HG02981 (cell line): ENCODE measurements around the gene DPYD.
"Not testable (repeated sequence)": the region's sequence is repeated elsewhere in the genome, so short reads cannot be mapped to it uniquely, and the experiment has no call there.

Source experiments
- ATAC-seq: cut with Tn5 transposase; IDR thresholded peaks from one replicate; pipeline ENCODE4 v1.9.1; 2021; ENCODE audit warnings: mild to moderate bottlenecking, moderate library complexity; ENCODE audit not compliant: unreplicated experiment

DPYD gene

DNA sequence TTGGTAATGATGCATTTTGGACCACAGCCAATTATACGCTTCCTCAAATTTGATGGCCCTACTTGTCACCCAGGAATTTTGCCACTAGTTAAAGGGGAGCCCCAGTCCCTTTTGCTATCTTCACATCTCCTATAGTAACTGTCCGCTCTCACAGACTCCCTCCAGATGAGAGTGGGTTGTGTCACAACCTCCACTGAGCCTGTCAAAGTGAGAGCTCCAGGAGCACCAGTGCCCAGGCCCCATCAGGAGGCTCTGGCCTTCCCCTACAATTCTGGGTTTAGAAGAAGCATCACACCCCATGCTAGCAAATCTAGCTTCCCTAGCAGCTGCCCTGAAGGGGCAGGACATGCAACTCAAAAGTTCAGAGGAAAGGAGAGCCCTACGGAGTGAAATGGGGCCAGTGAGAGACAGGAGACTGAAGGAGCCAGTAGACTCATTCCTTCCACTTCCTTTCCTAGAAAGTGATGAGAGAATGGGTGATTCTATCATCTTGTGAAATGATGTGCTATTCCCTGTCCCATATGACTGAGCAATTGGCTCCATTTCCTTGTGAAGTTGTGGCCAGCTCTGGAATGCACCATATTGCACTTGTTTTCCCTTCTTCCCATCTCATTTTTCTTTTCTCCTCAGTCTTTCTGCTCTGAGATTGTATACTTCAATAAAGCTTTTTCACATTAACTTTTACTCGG is 541.3 kb downstream of the DPYD start:
- no peak for ATAC-seq

DNA sequence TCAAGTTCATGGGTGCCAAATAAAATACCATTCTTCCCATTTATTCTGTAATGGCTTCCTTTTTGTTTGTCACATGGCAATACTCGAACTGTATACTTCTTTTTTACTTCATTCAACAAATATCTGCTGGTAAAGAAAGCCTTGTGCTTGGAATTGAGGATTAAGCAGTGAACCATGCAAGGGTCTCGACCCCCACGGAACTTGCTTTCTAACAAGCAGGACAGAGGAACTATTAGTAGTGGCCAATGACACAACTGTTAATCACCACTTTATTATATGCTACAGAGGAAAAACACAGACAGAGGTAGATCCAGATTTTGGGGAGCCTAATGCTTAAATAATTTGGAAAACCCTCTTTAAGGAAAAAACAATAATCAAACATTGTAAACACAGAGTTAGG is 542.2 kb downstream of the DPYD start:
- ATAC-seq, result no peak

DNA sequence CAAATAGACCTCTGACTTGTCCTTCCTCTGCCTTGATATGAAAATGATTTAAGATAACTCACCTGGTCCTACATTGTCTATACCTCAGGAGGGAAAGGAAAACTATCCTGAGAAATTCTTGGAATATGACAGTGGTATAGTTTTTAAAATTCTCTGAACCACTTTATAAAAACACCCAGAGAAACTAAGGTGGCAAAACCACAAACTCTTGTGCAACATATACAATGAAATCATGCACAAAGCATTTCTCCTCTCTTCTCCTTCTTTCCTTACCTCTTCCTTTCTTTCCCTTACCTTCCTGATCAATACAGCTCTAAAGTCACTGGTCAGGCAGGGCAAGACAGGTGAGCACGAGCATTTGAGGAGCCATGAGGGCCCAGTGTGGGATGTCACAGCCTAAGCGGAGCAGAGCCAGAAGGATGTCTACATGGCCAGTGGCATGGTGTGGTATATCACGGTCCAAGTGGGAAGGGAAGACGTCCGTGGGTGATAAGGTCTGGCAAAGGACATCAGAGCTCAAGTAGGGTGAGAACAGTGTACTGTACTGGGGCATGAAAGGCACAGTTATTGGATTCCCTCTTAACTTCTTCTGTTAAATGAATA is 543.3 kb downstream of the DPYD start:
- no peak for ATAC-seq

DNA sequence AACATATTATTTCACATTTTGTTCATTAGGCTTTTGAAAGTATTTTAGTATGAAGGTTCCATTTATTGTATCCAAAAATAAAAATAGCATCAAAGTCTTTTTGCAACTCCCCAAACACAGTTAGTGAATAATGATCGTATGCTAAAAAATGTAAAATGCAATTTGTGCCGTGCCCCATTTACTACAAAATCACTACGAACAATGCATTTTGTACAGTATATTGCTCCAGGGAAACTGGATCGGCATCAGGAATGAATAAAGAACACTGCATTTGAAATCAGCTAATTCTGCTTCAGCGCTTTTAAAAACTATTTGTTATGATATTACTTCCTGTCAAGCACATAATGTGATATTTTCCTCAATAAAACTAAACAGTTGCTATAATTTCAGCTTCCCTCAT is 547.8 kb downstream of the DPYD start:
- no peak for ATAC-seq

DNA sequence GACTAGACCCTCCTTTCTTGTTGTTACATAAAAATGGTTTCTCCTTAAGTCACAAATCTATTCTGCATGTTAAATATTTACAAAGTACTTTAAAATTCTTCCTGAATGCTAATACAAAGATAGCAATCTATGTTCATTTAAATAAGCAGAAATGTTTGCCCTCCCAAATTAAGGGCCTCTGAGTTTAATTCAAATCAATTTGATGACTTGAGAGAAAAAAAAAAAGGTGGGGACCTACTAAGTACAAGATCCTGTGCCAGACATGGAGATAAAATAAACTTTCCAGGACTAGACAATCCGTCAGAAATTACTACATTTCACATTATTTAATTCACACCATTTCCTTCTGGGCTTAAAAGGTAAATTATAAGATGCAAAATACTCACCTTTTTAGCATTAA is 548.3 kb downstream of the DPYD start:
- no peak for ATAC-seq

DNA sequence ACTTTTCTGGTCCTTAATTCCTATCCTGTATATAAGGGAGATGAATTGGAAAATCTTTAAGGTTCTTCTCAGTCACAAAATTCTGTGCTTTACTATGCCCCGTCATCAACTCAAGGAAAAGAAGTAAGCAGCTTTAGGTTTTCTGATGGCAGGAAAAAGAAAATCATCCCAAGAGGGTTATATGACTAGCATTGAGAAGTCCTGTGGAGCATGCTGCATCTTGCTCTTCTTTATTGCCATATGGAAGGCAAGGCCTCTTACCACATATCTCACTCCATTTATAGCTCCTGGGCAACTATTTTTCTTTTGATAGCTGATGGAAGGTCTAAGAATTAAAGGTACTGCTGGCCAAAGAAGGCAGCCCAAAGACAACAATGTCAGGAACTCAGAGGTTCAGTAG is 552.5 kb downstream of the DPYD start:
- no peak for ATAC-seq

DNA sequence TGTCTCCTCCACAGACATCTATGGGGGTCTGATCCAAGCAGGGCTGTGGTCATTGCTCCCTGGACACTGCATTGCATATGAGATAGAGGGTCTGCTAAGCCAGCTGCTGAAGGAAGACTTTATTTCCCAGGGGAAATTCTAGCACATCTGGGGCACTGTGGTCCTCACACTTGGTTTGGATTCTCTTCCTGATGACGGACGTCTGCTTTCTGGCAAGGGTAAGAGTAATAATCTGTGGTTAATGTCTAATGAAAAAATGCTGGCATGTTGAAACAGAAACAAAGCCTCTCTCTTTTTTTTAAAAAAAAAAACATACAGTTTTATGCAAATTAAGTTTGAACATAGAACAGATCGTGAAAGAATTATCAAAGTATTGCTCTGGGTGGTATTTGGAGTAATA is 553.9 kb downstream of the DPYD start:
- ATAC-seq, result no peak

DNA sequence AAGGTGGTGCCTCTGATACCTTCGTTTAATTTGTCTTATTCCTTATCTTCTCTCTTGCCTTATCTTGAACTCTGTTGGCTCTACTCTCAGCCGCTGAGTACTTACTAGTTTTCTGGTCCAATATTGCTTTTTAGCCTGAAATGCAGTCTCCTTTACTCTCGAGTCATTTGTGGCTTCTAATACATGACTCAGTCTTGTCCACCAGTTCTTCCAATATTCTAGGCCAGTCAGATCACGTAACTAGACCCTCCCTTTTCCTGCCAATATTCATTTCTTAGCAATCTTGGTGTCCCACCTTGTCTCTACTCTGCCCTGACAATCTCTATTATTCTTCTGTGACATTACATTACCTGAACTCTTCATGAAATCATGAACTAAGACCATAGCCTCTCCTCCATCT is 555.8 kb downstream of the DPYD start:
- ATAC-seq, result no peak

DNA sequence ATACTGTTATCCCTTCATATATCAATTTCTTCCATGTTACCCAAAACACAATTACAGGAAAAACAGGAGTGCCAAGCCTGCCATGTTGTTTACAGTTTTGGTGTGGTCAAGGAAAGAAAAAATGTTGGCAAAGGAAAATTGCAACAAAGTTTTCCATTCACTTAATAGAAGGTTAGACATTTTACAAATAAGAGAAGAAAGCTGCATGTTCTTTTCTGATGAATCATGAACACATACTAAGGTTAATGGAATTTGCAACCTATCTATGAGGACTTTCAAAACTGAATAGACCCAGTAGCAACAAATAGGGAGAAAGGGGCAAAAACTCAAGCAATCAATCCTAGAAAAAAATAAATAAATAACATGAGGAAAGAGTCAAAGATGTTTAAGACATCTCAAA is 556.7 kb downstream of the DPYD start:
- no peak for ATAC-seq

DNA sequence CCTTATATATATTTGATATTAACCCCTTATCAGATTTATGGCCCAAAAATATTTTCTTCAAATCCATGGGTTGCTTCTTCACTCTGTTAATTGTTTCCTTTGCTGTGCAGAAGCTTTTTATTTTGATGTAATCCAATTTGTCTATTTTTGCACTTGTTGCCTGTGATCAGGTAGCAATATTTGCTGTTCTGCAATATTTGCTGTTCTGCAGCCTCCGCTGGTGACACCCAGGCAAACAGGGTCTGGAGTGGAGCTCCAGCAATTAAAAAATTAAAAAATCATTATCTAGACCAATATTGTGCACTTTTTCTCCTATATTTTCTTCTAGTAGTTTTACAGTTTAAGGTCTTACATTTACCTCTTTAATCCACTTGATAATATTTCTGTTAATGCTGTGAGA is 564.5 kb downstream of the DPYD start:
- no peak for ATAC-seq

DNA sequence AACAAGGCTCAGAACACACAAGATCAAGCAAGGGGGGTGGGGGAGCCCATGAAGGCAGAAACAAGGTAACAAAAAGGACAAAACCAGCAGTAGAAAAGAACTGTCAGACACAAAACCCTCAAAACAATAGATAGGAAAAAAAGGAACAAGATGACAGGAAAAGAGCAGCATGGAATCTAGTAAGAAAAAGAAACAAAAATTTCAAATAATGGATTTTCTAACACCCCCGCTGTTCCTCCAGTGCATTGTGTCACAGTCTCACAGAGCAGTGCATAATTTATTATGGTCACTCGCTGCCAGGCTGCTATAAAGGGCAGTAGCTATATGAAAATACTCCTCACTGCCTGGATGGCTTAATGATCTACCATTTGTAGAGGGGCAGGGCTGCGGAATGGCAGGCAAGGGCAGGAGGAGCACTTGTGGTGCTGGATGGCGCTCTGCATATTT is 567.9 kb downstream of the DPYD start:
- ATAC-seq, result no peak

DNA sequence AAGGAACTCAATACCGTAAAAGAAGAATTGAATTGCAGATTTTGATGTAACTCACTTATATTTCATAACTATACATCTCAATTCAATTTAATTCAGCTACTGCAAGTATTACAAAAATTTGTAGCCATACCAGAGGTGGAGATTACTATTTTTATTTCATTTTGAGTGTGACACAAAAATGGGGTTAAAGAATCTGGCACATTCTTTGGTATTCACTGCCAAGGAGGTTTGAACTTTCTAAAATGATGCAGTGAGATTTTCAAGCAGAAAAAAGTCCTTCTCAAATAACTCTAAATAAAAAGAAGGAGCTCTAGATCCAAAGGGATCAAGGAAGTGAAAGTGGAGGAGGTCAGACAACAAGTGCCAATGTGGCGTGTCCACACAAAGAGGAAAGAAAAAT is 569.0 kb downstream of the DPYD start:
- ATAC-seq, result no peak

DNA sequence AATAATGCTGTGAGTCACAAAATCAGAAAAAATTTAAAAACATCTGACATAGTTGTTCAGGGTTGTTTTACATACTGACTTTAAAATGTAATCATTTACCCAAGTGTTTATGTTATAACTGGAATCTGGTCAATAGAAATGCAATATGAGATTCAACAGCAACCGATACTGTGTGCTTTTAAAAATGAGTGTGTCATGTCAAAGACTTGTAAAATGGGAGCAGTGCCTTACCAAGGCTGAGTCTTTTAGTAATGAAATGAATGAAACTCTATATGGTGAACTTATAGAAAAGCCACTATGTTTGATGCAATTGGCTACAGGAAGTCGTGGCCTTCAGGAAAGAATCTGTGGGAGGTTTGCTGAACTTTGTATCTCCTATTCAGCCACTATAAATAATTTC is 570.2 kb downstream of the DPYD start:
- no peak for ATAC-seq

DNA sequence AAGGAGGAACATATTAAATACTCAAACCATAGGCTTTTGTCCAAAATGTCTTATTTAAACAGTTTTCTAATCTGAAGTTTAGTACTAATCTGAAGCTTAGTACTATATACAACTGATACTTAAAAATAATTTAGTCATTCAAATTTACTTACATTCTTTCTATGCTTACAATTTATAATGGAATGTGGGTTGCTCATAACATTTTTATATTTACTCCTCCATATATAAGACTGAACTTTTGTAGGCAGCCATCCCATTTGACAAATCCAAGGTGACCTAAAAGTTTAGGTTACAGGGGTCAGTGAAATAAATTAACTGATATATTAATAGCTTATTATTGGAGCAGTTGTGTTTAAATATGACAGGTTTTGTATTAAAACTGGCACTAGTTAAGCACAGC is 570.6 kb downstream of the DPYD start:
- no peak for ATAC-seq

DNA sequence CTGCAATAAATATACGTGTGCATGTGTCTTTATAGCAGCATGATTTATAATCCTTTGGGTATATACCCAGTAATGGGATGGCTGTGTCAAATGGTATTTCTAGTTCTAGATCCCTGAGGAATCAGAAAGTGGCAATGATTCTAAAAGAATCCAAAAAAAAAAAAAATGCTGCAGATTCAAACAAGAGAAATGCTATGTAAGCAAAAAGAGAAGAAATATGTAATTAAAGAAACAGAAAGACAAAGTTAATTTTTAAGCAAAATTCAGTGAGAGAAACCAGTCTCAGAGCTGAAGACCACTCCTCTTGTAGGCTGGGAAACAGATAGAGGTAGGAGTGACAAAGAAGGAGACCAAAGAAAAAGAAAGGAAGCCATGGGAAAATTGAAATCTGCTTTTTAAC is 571.0 kb downstream of the DPYD start:
- not testable (repeated sequence) for ATAC-seq

DNA sequence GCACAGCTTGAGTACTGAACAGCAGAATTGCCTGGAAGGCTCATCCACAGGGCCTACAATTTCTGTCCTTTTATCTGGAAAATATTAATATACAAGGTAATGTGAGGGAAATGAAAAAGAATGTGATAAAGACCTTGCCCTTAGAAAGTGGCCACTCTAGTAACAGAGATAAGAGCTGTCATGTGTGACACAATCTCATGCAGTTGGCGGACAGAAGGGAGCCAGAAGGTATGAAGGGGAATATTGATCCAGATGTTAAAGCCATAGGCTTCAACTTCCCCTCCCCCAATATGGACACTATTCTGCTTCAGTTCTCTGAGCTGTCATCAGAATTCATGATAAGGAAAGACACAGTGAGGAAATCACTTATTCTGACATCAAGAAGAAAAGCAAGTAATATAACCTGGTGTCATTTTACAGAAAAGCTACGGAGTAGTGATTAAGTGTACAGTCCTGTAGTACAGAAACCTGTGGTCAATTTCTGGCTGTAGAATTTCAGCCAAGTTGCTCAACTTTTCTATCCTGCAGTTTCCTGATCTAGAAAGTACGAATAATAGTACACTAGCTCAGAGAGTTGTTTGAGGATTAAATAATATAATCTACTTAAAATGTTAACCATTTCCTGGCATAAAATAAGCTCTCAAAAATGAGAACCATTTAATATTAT is 572.1 kb downstream of the DPYD start:
- ATAC-seq, result no peak

DNA sequence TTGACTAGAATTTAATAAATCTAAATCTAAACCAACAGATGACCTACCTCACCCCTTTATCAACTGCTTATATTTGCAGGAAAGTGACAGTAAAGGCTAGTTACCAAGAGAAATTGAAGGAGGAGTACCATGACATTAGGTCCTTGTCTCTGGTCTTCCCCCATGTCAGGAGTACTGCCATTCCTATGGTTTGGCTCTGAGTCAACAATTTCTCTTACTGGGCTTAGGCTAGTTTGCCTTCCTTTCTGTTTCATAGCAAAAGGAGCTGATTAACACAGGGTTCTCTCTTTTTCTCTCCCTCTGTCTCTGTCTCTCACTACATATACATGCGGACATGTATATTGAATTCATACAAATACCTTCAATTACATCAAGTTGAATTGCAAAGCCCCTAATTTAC is 579.9 kb downstream of the DPYD start:
- ATAC-seq, result no peak

DNA sequence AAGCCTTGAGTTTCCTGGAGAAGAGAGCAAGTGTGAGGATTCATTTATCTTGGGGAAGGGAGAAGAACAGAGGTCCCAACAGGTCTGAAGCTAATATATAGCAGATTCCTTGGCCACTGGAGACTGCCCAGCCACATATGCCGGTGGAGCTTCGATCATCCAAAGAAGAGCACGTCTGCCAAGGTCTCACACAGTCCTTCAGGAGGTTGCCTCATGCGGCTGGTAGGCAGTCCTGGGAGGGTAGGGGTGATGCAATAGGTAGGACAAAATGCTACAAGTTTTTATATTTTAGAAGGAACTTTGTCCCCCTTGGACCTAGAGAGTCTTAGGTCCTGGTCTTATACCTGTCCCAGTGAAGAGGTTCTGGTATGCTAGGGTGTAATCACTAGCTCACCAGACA is 582.5 kb downstream of the DPYD start:
- no peak for ATAC-seq

DNA sequence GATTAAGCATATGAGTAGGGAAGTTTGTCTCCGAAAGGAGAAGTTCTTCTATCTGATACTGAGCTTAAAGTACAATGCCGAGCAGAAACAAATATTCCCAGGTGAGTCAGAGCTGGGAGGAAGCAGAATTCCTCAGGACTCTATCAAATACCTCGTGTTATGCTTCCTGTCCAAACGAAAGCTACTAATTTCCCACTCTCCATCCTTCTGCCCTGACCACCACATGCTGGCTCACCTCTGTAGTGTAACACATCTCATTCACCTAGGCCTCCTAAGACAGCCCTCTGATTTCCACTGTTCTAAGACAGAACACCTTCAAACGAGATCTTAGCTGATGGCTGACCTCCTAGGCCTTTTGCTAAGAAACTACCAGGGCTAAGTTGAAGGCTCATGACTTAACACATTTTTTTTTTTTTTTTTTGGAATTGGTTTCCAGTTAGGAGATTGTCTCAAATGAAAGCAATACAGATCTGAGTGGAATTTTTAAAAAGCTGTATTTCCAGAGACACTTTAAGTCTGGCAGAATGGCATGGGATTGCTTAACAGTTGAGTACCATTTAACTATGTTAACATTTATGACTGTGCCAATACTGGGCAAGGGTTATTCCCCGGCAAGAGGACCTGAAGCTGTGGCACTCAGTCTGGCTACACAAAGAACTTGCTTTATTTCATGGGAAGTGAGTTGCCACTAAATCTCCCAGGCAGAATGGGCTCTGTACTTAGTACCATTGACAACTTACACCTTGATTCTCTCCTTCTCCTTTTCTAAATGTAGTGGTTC is 583.4 kb downstream of the DPYD start:
- no peak for ATAC-seq

DNA sequence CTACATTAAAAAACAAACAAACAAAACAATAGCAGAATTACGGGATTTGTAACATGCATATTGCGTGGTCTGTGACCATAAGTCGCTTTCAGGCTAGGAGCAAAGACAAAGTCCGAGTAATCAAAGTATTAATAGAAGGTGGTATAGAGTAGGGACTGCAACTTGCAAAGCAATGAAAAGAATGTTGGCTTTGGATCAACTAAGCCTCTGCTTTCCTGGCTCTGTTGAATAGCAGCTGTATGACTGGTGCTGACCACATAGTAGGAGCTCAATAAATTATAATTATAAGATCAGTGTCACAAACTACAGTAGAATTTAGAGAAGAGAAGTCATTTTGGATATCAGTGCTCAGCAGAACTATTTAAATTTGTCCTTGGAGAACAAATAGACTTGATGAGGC is 586.4 kb downstream of the DPYD start:
- ATAC-seq, result no peak

DNA sequence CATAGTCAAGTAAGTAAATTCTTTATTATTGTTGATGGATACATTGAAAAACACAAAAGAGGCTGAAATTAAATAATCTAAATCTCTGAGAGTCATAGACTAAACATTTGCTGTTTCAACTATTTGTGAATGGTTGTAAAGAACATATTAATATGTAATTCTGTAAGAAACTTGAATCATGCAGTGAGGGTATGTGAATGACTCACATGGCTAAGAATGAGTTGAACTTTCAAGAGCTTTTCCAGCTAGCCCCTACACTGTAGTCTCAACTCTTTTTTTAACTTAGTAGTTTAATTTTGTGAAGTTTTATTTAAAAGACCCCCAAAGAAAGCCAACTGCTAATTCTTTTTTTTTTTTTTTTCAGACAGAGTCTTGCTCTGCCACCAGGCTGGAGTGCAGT is 588.1 kb downstream of the DPYD start:
- ATAC-seq, result no peak

DNA sequence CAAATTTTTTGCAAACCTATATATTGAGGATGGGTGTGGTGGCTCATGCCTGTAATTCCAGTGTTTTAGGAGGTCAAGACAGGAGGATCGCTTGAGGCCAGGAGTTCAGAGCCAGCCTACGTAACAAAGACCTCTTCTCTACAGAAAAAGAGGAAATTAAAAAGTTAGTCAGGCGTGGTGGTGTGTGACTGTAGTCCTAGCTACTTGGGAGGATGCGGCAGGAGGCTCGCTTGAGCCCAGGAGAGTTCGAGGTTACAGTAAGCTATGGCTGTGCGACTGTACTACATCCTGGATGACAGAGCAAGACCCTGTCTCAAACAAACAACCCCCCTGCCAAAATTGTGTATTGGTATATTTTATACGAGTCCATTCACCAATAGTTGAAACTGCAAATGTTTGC is 589.7 kb downstream of the DPYD start:
- ATAC-seq, result no peak
